AG04450 (cell line): Measurements from ENCODE around the gene LBR. TPM values are rescaled to one million over a fixed set of nuclear protein-coding genes. Genes with fewer than 3 reads are reported as not detected.

Experiments used
- CTCF ChIA-PET: fragments of 300-600, 350-600 bp; formaldehyde crosslinking; extraction: SDS; loops from one replicate; lab custom pipeline; 2022; ENCODE audit warnings: antibody characterized with exemption, inconsistent platforms; lab: Charles Lee
- POLR2A ChIA-PET: fragments of 350-600 bp; formaldehyde crosslinking; extraction: SDS; loops from one replicate; lab custom pipeline; 2021; ENCODE audit warnings: antibody characterized with exemption, inconsistent platforms; lab: Yijun Ruan, JAX
- DNase-seq: peaks from one replicate; pipeline ENCODE4 v3.0.0-alpha.2; 2011; ENCODE audit warnings: low read depth, low spot score
- H3K27ac ChIP-seq: one replicate; pipeline ENCODE4 v1.5.1; 2012; ENCODE audit warnings: low read depth, low read length, control low read depth
- H3K27me3 ChIP-seq: one replicate; pipeline ENCODE4 v1.6.0; 2012; ENCODE audit warnings: low read length; ENCODE audit not compliant: control insufficient read depth, insufficient read depth
- H3K4me3 ChIP-seq: 2 replicates; pipeline ENCODE4 v1.5.1; 2011; ENCODE audit warnings: mild to moderate bottlenecking, low read depth, low read length, control low read depth
- H3K9me3 ChIP-seq: 2 replicates; pipeline ENCODE4 v1.5.1; 2012; ENCODE audit warnings: low read length; ENCODE audit not compliant: control insufficient read depth, insufficient read depth
- CTCF ChIP-seq: IDR thresholded peaks from 2 replicates; pipeline ENCODE4 v1.5.1; 2011; ENCODE audit warnings: low read depth, low read length, control low read depth, inconsistent platforms
- polyA plus RNA-seq: library from polyadenylated mRNA; depleted of rRNA; stranded (reverse); fragments of >200 nt; gene quantifications from 2 replicates; pipeline ENCODE4 v1.2.3, GENCODE V29; 2011

The LBR gene
- polyA plus RNA-seq, 1 experiment, result 44.5 TPM

- ChIA-PET POLR2A (no interaction called here), CTCF (interaction anchor here (0.6 kb wide), 1 partner anchor 87 kb away, joined by 3 read pairs; no protein-coding TSS in a partner anchor)
- TF ChIP-seq CTCF, result no peak
- H3K27ac ChIP-seq, result no peak overlapping the region
- H3K27me3 ChIP-seq, result no peaks in the 10 kb centered on the region
- no peak for DNase-seq
- no peaks in the 10 kb centered on the region for H3K9me3 ChIP-seq
- H3K4me3 ChIP-seq, result no peak overlapping the region
Observed at GRCh38 chr1:225410036-225410435, 17.8 kb downstream of the LBR start.

- DNase-seq, result no peak
- TF ChIP-seq CTCF, result no peak
- ChIA-PET CTCF (interaction anchor here (0.9 kb wide), 1 partner anchor 66 kb away, joined by 3 read pairs; no protein-coding TSS in a partner anchor), POLR2A (no interaction called here)
- Histone ChIP-seq H3K27ac (no peak overlapping the region), H3K27me3 (no peaks in the 10 kb centered on the region), H3K9me3 (no peaks in the 10 kb centered on the region), H3K4me3 (no peak overlapping the region)
Observed at GRCh38 chr1:225409051-225409450, 18.8 kb downstream of the LBR start.

- ChIA-PET CTCF (no interaction called here), POLR2A (no interaction called here)
- no peak for DNase-seq
- Histone ChIP-seq H3K27me3 (no peaks in the 10 kb centered on the region), H3K9me3 (no peaks in the 10 kb centered on the region), H3K4me3 (no peak overlapping the region), H3K27ac (no peak overlapping the region)
- no peak for TF ChIP-seq CTCF
Observed at GRCh38 chr1:225408249-225408648, 19.6 kb downstream of the LBR start.

GRCh38 chr1:225407755-225408154 lies 20.1 kb downstream of the LBR start:
- DNase-seq, result no peak
- Histone ChIP-seq H3K27ac (no peak overlapping the region), H3K4me3 (no peak overlapping the region), H3K27me3 (no peaks in the 10 kb centered on the region), H3K9me3 (no peaks in the 10 kb centered on the region)
- CTCF ChIA-PET, result no interaction called here
- no peak for TF ChIP-seq CTCF
- POLR2A ChIA-PET, result no interaction called here

- DNase-seq, result no peak
- ChIA-PET POLR2A (no interaction called here), CTCF (no interaction called here)
- no peak overlapping the region for H3K27ac ChIP-seq
- no peak for TF ChIP-seq CTCF
- no peak overlapping the region for H3K4me3 ChIP-seq
- H3K27me3 ChIP-seq, result no peaks in the 10 kb centered on the region
- H3K9me3 ChIP-seq, result no peaks in the 10 kb centered on the region
Observed at GRCh38 chr1:225406976-225407725, 20.7 kb downstream of the LBR start.
